HPDE6-E6E7 (cell line): ENCODE measurements around the gene NIP7.
A peak's percentile ranks its signal among the peaks of the same experiment; 100 is the strongest.

Experiments used
- DNase-seq: peaks from one replicate; pipeline ENCODE4 v3.0.0; 2011; ENCODE audit warnings: missing footprints; ENCODE audit errors: extremely low spot score

Gene NIP7

DNA sequence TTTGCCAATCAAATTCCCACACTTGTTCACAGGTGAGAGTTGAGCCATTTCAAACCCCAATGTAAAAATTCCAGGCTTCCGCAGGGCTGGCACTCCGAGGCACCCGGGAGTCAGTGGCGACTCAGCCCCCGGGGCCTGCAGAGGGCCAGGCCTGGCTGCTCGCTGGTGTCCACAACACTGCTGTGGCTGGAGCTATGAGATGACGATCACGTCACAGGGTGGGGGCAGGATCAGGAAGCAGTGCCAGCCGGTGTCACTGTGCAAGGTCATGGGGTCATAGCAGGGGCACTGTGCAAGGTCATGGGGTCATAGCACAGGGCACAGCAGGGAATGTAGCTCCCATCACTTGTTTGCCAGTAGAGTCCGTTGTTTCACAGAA lies 20.7 kb upstream of the NIP7 start:
- no peak for DNase-seq

DNA sequence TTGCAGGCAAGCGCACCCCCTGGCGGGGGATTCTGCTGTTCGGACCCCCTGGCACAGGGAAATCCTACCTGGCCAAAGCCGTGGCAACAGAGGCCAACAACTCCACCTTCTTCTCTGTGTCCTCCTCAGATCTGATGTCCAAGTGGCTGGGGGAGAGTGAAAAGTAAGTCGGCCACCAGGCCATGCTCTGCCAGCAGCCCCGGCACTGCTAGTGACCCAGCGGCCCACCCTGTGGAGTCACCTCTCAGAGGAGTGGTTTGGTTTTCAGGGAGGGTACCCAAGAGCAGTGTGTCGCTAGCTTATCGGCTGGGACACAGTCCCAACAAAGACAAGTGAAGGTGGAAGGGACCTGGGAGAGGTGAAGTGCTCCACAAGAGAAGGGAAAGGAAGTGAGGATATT lies 20.2 kb upstream of the NIP7 start:
- DNase-seq = no peak

DNA sequence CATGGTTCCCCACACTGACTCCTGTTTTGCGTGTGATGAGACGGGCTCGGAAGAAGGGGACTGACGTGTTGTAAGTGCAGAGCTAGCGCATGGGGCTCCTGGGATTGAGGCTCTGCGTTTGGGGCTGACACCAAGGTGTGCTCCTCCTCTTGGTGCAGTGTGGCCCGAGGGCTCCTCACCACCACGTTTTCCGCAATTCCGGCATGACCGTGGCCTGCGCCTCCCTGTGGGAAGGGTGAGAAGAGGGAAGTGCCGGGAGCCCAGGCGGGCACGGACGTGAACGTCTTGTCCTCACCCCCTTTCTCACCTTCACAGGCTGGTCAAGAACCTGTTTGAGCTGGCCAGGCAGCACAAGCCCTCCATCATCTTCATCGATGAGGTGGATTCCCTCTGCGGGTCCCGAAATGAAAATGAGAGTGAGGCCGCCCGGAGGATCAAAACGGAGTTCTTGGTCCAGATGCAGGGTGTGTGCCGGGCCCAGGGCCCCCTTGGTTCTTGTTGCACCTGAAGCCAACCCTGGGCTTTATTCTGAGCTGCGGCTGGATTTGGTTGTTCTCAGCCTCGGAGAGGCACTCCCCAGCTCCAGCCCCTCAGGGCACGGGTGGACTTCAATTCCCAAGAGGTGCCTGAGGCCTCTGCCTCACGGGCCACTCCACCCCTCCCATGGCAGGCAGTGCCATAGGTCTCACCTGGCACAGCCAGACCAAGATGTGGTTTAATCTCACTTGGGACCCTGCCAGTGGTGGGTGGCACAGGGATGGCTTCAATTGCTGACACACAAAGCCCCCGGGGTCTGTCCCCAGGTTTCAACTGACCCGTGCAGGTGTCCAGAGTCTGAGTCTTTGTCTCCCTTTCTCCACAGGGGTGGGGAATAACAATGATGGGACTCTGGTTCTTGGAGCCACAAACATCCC lies 19.5 kb upstream of the NIP7 start:
- no peak for DNase-seq

DNA sequence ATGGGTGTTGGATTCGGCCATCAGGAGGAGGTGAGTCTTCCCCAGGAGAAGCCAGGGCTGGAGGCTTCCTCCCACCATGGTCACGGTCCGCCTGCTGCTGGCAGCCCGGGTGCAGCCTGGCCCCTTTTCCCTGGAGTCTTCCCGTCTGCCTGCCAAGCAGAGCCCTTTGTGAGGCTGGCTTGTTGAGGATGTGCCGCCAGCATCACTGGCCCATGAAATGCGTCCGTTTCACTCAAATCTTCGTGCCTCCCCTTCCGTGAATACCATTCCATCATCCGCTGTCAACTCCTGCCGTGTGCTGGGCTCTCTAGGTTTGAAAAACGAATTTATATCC lies 18.9 kb upstream of the NIP7 start:
- DNase-seq = no peak

DNA sequence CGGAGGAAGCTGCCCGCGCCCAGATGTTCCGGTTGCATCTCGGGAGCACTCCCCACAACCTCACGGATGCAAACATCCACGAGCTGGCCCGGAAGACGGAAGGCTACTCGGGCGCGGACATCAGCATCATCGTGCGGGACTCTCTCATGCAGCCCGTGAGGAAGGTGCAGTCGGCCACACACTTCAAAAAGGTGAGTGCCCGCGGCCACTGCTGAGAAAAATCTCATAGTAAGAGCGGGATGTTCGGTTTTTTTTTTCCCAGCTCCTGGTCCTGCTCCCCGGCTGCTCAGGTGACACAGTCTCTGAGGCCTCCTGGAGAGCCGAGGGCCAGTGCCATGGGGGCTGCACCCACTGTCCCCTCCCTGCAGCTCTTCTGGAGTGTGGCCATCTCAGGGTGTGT lies 18.5 kb upstream of the NIP7 start:
- no peak for DNase-seq

DNA sequence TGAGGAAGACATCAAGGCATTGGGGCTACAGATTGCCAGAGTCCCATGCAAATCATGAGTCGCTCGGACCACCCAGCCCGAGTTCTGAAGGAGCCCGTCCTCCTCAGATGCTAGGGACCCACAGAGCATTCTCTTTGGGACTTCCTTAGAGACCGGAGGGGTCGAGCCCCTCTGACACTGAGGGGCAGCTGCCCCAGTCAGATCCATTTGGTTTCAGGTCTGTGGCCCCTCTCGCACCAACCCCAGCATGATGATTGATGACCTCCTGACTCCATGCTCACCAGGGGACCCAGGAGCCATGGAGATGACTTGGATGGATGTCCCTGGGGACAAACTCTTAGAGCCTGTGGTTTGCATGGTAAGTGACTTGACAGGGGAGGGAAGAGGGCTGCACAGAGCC lies 17.2 kb upstream of the NIP7 start:
- no peak for DNase-seq

DNA sequence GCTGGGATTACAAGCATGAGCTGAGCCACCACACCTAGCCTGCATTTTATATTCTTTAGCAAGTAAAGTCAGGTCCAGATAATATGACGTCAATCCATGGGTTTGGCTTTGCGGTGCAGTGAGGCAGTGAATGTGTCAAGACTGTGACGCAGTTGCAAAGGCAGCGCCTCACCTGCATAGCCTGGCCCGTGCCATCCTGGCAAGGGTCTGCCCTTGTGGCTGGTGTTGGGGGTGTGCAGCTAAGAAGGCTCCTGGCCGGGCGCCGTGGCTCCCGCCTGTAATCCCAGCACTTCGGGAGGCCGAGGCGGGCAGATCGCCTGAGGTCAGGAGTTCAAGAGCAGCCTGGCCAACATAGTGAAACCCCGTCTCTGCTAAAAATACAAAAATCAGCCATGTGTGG lies 16.2 kb upstream of the NIP7 start:
- DNase-seq = no peak

DNA sequence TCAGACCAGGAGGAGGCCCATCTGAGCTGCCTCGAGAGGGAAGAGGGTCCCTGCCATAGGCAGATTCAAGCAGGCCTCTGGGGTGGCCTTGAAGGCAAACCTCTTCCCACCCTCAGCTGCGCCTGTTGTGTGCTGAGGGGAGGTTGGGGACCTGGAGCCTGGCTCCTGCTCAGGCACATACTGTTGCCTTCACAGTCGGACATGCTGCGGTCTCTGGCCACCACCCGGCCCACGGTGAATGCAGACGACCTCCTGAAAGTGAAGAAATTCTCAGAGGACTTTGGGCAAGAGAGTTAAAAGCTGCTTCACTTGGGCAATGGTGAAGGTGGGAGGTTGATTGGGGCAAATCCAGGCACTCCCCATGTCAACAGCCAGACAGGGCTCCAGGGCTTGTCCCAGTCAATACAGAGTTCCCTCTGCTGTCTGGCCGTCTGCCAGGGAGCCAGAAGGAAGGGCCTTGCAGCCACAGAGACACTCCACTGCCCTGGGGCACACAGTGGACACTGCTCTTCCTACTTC lies 15.5 kb upstream of the NIP7 start:
- no peak for DNase-seq

DNA sequence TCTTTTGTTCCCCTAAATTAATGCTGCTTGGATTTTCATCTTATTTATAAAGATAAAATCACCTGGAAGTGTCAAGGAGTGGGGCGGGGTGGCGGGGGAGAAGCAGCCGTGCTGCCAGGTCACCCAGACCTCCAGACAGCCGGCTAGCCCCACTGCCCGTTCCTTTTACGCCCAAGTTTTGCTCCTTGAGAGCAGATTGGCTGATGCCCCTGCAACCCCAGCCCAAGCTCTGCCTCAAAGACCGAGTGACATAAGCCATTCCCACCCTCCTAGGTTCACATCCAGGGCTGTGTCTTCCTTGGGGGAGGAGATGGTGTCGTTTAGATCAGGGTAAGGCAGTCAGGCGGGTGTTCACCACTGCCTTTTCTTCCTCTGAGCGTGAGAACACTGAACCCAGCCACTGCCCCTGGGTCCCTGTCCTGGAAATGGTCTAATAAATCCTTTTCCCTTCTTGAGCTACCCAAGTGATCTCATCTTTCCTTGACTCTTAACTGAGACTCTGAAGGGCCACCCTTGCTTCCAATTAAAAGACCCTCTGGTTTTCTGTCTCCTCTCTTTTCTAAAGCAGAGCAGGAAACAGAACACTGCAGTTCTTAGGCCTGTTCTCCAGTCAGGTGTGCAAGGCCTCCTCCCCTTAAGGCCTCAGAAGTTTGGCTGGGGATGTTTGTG lies 14.9 kb upstream of the NIP7 start:
- DNase-seq = no peak

DNA sequence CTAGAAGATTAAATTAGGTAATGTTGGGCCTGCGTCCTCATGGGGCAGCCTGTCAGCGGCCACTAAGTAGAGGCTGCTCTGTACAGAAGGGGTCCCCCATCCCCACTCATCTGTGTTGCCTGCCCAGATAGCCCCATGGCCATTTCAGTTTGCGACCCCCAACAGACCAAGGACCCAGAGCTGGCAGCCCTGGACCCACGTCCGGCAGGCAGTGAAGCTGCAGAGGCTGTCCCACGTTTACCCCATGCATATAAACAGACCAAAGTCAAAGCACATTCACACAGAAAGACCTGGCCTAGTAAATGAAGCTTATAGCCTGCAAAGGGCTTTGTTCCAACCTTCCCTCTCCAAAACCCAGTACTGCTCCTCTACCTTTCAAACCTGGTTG lies 13.8 kb upstream of the NIP7 start:
- no peak for DNase-seq

DNA sequence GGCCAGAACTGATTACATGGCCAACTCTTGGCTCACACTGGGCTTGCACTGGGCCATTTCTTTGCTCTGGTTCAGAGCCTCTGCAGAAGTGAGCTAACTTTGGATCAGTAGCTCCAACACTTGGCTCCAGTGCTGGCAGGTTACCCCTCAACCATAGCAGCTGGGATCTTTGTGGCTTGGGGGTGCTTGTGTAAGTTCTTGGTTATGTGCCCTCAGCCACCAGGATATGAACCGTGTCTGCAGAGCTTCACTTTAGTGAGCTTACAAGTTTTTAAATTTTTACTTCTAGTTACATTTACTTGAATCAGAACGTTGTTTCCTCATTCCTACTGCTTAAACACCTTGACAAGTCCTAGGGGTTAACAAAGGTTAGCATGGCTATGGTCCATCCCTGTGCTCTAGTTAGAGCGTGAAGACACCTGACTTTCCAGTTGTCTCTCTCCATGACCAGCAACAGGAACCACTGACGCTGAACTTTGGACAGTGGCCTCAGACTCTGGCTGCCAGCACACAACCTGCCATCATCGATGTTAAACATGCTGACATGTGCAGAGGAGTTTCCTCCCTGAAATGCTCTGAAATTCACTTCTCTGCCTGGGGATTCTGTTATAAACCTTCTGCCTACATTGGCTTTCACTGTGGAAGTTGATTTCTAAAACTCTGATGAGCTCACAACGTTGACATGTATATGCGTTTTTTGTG lies 13.2 kb upstream of the NIP7 start:
- DNase-seq = no peak

DNA sequence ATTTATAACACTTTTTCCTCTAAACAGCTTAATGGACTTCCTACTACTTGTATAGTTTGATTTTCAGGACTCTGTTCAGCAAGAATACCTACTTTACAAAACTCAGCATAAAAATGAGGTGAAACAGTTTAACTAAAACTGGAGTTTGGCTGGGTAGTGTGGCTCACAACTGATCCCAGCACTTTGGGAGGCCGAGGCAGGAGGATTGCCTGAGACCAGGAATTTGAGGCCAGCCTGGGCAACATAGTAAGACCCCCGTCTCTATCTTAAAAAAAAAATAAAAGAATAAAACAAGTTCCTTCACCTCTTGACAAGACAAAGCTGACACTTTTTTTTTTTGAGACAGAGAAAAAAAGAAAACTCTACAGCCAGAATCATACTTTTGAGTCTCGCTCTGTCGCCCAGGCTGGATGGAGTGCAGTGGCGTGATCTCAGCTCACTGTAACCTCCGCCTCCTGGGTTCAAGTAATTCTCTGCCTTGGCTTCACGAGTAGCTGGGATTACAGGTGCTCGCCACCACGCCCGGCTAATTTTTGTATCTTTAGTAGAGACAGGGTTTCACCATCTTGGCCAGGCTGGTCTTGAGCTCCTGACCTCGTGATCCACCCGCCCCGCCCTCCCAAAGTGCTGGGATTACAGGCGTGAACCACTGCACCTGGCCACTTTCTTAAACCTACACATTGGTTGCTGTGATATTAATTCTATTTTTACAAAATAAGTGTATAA lies 11.8 kb upstream of the NIP7 start:
- no peak for DNase-seq

DNA sequence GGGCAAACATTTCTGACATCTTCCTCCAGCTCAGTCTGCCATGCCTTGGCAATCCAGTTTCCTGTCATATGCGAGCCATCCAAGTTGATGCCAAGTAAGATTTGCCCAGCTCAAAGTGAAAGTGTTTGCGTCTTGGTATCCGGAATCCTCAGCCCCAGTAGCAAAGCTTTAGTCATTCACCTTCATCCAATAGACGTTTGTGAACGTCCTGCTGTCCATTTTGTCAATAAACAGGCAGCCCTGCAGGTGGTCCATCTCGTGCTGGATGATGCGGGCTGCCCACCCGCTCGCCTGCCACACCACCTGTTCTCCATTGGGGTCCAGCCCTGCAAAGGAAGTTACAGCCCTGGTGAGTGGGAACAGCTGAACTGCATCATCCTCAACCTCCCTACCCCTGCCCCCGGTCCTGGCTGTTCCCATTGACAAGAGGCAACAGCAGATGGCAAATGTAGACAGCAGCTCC lies 10.7 kb upstream of the NIP7 start:
- DNase-seq = peak; percentile 68

DNA sequence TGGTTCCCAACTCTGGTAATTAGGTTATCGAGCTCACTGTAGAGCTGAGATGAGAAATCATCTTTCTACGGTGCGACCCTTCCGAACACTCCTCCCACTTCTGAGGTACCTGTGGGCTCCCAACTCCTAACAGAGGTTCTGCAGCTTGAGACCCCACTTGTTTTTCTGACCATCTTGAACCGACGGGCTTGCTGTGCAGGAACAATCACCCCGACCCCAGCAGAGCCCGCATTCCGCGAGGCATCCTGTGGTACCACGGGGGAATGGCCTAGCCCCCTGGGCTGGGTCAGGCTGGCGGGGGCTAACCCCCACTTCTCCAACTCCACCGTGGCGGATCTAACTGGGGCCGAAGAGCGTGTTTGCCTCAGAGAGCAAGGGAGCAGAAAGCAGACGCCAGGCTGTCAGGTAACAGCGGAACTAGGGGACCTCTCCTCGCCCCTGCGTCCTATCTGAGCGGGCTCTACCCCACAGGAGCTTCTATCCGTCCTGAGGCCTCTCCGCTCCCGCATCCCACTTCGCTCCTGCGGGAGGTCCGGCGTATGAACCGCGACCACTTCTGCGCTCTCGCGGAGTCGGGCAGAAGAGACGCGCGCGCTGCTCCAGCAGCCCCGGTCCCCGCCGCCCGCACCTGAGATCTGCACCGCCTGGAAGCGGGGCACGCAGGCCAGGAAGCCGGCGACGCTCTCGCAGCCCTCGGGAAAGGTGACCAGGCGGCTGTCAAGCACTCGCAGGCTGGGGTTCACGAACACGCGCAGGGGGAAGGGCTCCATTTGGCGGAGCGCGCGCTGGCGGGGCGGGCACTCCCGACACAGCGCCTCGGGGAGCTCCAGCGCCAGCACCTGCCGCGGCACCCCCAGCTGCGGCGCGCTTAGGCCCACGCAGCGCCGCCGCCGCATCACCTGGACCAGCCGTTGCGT lies 9.9 kb upstream of the NIP7 start:
- peak; percentile 46 for DNase-seq

DNA sequence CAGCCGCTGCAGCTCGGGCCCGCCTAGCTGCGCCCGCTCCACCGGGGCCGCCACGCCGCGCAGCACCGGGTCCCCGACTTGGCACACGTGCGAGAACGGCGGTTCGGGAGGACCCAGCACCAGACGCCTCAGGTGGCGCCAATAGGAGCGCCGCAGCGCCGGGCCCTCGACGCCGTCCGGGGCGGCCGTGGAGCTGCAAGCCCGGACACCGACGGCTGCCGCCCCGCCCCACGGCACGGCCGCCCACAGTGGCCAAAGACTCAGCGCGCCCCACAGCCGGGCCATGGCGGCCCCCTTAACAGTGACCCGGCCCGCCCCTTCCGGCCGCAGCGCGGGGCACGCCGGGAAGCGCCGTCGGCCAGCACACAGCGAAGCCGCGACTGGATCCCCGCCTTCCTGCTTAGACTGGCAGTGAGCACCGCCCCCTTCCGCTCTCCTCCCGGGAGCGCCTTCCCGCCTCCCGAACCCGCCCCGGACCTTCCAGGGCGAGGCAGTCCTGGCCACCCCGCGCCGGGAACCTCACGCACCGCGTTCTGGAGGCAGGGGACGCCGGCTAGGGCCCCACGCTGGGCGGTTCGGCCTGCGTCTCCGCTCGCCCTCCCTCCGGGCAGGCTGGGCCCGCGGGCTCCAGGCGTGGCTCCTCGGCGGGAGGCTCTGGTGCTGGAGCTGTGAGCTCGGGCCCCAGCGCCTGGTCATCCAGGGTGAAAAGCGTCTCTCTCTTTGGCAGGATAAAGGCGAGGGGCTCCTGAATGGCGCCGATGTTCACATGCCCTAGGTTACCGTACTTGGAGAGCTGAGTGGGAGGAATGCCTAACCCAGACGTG lies 9.1 kb upstream of the NIP7 start, which contains the start of gene PDF:
PDF (minus strand) TSS at position 303 of the 824 bp plus-strand sequence; CDS start at position 285, 18 bp downstream.
- peak; percentile 98 for DNase-seq

DNA sequence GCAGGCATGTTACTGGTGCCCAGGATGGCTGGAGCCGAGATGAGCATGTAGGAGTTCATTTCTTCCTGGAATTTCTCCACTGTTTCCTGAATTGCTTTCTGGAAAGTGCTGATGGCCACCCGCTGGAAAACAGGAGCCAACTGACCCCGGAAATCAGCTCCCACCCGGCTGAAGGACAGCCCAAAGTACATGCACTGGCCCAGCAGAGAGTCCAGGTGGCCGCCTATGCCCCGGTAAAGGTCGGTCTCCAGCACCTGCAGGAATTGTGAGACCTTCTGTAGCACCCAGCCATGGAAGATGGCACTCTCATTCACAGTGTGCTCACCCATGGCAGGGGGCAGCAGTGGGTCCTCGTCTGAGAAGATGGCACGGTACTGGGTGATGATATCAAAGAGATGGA lies 4.9 kb upstream of the NIP7 start:
- DNase-seq = no peak

DNA sequence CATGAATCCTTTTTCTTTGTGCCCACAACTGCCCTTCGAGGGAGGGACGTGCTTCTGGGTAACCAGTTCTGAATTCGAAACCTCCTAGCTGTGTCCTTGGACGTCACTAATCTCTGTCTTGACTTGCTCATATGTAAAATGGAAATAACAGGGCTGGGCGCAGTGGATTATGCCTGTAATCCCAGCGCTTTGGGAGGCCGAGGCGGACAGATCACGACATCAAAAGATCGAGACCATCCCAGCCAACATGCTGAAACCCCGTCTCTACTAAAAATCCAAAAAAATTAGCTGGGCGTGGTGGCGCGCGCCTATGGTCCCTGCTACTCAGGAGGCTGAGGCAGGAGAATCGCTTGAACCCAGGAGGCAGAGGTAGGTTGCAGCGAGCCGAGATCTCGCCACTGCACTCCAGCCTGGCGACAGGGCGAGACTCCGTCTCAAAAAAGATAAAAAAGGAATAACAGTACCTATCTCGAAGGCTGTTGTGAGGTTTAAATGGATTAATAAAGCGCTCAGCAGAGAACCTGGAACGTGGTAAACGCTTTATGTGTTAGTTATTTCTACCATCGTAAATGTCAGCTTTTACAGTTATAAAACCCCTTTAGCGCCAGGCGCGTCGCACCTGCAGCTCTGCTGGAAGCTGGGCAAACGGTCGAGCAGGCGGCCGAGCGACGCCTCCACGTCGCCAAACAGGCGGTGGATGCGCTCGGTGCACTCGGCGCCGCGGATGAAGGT lies 849 bp upstream of the NIP7 start:
- DNase-seq = no peak

DNA sequence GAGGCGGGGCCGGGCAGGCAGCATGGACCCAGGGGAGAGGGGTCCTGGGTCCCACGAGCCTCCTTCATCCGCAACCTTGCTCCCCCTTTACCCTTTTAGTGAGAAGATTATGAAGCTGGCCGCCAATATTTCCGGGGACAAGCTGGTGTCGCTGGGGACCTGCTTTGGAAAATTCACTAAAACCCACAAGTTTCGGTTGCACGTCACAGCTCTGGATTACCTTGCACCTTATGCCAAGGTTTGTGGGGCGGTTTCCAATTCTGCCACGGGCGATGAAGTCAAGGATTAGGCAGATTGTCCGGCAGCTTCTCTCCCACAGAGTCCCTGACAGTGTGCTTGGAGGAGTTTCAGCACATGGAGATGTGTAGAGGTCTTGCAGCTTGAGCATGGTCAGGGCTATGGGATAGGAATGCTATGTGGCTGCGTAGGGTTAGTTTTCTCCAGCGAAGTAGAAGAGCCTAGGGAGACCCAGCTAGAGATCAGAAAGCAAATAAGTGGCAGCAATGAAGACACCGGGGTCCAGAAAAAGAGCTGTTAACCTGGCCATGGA lies 598 bp downstream of the NIP7 start:
- DNase-seq = no peak

DNA sequence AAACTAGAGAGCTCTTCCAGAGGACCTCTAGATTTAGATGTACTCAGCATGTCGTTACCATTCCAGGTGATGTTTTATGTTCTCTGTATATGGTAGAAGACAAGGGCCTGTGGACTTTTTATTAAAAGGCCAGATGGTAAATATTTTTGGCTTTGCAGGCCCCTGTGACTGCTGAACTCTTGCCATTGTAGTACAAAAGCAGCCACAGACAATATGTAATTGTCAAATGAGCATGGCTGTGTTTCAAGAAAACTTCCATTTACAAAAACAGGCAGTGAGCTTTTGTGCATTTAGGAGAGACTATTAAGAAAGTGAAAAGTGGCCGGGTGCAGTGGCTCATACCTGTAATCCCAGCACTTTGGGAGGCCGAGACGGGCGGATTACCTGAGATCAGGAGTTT lies 4.6 kb downstream of the NIP7 start:
- DNase-seq = no peak
